Activated CD8-positive, alpha-beta memory T cell treated with anti-CD3 and anti-CD28 coated beads for 24 hours (primary cell): ENCODE data around the gene NFKBIE.

Source experiments
- DNase-seq: peaks from one replicate; pipeline ENCODE4 v3.0.0-alpha.2; 2020

NFKBIE gene

DNA sequence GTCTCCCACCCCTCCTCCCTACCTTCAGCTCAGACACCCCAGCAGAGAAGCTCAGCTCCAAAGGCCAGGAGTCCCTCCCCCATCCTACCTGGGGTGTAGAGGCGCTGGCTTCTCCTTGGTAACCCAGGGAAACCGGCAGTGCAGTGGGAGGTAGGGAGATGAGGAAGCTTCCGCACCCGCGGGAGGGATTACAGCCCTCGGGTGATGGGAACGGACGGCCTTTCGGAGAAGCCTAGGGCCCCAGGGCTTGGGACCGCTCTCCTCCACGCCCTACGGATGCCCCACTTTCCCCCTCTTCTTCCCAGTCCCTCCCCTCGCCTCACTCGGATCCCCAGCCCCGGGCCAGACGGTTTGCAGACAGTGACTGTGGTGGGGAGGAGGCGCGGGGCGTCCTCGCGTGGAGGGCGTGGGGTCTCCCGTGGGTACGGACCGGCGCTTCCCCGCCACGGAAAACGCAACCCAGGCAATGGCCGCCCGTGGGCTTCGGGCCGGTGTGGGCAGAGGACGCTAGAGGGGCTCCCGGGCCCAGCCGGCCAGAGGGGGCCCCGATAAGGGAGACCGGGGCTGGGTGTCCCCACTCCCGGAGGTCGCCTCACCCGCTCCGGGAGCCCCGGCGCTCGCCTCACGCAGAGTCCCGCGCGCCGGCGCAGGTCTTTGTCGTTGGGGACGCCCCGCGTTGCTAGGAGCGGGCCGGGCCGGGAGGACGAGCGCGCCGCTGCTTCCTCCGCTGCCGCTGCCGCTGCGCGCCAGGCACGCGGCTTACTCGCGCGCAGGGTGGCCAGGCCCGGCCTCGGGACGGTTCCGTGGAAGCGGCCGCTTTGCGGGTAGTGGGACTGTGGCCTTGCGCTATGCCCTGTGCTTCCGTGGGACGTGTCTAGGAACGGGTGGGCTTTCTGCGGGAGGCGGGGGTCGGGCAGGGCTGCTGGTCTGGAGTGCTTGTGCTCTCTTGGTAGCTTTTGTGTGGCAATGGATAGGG, 32.0 kb upstream of the NFKBIE start:
- peak; percentile 80 for DNase-seq

DNA sequence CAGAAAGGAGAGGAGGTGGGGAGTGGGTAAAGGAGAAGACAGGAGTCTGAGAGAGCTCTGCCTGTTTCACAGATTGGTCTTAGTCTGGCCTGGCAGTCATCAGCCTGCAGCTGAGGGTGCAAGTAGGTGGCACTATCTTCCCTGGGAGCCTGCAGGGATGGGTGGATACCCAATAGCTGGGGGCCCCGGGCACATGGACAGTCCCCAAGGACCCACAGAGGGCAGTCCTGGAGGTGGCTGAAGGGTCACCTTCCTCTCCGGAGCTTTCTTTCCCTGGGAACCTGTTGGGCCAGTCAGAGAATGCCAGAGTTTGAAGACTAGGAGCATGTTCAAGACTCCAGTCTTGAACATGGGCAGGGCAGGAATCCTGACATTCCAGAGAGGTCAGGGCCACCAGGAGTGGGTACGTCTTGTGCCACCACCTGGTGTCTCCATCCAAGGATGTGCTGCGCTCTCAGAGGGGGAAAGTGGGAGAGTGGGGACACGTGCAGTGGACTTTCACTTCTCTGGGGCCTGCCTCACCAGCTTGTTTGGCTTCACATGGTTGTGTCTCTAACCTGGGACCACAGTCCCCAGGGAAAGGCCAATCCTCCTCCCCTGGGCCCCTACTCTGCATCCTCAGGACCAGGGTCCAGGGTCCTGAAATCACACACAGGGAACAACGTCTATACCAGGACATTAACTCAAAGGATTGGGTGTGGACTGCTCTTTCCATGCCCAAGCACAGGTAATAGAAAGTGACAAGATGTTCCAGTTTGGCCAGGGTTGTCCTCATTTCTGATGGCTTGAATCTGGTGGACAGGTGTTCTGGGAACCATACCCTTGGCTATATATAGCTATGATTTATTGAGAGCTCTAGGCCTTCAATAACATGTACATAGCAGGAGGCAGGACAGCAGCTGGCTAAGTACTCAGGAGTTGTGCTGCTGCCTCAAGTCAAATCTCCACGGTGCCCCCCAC, 29.8 kb upstream of the NFKBIE start:
- DNase-seq, result no peak

DNA sequence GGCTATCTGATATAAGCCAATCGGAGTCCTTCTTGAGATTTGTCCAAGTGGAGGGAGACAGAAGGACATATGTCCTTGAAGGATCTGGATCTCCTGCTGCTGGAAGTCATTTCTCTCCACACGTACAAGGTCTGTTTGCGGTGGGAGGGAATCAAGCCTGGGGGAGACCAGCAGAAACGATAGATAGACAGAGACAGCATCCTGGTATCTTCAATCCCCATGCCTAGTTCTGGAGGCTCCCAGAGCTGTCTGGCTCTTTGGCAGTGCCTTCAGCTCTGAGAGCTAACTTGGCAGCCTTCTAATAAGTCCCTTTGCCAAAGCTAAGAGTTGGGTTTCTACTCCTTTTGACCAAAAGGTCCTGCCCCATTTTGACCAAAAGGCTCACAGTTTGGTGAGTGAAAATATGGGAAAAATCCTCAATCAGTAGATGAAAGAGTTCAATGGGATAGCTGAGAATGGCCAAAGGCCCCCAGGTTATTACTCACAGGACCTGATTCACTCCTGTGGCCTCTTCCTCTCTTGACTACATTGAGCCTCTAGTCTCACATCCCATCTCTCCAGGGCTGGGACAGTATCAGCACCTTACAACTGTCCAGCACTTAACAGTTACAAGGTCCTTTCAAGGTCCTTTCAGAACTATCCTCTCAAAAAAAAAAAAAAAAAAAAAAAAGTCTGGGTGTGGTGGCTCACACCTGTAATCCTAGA, 27.5 kb upstream of the NFKBIE start:
- no peak for DNase-seq

DNA sequence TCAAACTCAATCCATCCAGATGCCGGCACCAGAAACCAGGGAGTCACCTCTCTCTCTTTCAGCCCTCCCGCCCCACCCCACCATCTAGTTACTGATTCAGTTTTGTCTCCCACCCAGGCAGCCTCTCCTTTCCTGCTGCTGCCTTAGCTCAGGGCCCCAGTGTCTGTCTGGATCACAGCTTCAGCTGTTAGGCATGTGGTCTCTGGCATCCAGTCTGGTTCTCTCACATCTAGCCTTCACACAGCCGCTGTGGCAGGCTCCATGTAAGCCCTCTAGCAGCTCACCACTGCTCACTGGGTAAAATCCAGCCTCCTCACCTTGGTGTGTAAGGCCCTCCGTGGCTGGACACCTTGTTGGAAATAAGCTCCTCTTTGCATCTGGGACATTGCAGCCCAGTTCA, 26.5 kb upstream of the NFKBIE start:
- no peak for DNase-seq

DNA sequence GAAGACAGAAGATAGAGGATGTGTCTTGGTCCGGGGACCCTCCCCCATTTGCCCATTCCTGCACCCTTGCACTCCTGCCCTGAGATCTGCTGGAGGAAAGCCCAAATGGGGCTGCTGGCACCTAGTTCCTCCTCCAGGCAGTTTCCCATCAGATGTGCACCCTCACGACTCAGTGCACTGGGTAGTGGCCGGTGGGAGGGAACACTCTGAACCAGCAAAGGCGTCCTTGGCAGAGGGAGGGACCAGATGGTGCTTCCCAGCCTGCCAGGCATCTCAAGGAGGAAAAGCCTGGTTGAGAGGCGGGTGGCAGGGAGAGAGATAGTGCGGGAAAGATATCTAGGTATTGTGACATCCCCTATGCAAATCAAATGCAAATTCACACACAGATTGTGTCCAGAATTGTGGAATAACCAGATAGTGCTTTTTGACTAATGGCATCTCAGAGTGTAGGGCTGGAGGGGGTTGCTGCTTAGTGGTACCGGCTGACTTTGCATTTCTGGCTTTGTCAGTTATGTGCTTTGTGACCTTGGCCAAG, 24.4 kb upstream of the NFKBIE start:
- no peak for DNase-seq

DNA sequence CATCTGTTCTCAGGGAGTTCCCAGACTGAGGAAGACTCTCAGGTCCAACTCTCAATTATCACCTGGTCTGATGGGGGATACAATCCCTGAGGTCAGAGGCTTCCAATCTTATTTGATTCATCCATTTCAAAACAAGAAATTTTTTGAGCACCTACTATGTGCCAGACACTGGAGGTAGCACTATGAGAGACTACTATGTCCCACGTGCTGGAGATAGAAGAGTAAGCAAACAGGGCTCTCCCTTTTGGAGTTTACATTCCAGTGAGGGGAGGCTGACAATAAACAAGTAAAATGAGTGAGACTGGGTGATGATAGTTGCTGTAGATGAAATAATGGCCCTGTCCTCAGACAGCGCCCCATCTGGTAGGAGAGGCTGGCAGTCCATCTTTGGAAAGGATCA, 21.4 kb upstream of the NFKBIE start:
- no peak for DNase-seq

DNA sequence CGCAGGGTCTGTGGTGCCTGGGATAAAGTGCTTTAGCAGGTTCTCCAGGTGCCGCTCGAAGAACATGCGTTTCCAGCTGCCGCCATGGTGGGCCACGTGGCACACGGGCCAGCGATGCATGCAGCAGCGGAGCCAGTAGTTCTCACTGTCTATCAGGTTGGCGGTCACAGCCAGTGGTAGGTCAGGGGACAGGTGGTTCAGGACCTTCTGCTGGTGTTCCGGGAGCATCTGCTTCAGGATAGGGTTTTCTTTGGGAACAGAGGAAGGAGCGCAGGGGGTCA, 20.9 kb upstream of the NFKBIE start:
- DNase-seq, result no peak

DNA sequence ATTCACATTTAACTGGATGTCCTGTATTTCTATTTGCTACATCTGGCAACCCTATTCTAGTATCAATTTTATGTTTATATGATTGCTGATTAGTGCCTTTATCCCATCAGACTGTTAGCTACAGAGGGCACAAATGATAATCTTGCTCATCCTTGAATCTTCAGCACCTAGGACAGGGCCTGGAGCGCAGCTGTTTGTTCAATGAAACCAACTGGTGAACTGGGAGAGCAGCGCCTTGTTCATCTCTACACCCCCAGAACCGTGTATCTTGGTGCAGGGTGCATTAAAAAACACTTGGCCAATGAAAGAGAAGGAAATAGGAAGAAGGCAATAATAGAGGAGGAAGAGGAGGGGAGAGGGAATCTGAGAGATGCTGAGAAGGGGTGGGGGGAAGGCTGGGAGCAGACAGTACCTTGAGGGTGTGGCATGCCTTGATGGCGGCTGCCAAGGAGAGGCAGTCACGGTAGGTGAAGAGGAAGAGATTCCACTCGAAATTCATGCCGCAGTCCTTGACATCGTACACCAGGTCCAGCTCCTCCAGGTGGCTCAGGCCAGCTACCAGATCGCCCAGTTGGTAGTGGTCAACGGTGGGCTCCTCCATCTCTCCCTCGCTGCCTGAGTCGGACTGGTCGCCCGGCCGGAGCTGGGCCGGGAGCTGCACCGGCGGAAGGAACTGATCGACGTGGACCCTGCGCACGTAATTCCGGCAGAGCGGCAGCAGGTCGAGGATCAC, 20.4 kb upstream of the NFKBIE start:
- no peak for DNase-seq

DNA sequence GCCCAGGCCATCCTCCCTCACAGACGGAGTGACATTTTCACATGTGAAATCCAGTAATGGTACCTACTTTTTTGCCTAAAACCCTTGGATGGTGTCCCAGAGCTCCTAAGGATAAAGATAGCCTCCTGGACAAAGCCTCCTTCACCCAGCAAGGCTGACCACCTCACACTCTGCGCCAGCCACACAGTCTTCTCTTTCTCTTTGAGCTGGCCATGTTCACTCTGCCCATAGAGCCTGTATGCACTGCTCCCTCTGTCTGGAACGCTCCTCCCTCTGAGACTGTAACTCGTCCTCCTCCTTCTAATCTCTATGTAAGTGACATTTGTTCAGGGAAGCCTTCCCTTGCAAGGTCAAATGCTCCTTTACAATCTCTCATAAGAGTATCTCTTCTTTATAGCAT, 19.5 kb upstream of the NFKBIE start:
- DNase-seq, result no peak

DNA sequence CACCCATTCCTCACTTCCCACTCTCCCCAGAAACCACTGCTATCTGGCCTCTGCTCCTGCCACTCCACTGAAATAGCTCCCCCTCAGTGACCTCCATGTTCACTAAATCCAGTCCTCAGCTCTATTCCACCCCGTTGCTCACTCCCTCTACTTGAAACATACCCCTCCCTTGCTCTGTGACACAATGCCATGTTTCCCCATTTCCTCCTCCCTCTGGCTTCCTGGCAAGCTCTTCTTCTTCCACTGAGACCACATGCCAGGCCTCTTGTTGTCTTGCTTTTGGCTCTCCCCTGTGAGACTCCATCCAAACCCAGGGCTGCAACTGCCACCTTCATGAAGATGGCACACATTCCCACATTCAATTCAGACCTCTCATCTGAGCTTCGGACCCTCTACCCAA, 18.8 kb upstream of the NFKBIE start:
- no peak for DNase-seq

DNA sequence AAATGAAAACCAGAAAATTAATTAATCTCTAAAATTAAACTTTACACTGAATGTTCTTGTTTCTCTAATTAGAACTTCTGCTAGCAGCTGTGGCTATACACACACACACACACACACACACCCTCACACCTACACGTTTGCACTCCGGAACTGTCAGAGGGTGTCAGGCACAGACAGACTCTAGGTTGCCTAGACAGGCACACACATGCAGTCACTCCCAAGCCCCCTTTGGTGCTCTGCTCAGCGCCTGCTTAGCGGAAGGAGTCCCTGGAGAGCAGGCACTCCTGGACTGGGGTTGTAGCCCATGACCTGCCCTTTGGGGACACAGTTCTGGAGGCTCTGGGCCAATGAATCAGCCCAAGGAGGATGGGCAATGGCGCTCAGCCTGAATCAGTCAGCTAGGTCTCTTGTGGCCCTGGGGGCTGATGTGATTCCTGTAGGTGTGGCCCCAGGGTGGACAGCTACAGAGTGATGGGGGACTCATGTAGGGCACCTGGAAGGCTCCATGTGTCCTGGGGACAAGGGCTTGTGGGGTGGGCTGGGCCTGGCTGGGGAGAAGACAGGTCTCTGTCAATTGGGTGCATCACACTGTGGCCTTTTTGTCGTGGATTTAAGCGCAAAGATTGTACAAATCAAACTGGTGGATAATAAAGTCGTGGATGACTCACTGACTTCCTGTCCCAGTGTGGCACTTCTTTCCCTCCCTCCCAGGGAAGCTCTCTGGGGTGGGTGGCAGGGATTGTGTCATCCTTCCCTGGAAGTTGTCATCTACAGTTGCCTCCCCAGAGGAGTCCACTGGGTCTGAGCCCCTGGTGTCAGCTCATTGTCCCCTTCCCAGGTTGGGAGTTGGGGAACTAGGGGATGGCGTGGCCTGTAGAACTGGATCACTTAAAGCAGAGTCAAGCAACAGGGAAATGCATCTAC, 13.7 kb upstream of the NFKBIE start:
- no peak for DNase-seq

DNA sequence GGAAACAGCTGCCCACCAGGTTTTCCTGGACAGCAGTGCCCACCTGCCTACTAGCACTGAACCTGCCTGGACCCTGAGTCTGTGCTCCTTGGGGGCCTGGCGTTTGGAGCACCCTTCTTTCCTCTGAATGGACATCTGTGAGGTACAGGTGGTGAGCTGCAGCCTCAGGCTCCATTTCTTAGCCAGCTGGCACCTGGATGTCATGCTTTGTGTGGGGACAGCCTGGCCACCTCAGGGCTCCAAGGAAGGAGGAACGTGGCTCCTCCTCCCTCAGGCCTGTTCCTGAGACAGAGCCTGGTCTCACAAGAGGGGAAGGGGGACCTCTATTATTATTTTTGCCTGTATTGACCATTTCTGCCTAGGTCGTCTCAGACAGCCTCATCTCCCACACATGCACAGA, 13.0 kb upstream of the NFKBIE start:
- no peak for DNase-seq

DNA sequence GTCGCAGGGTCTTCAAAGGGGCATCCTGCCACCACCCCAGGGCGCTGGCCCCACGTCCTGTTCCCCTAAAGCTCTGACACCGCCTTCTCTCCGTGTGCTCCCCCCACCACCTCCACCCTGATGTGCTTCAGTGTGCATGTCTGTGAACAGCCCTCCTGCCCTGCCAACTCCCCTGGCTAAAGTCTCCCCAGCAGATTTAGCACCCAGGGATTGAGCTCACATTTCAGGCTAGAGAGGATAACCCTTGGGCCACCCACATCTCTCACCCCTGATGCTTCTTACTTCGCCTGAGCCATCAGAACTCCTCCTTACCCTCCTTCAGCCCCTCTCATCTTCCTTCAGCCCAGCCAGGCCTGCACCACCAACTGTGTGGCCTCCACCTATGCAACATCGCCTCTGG, 12.4 kb upstream of the NFKBIE start:
- DNase-seq, result no peak

DNA sequence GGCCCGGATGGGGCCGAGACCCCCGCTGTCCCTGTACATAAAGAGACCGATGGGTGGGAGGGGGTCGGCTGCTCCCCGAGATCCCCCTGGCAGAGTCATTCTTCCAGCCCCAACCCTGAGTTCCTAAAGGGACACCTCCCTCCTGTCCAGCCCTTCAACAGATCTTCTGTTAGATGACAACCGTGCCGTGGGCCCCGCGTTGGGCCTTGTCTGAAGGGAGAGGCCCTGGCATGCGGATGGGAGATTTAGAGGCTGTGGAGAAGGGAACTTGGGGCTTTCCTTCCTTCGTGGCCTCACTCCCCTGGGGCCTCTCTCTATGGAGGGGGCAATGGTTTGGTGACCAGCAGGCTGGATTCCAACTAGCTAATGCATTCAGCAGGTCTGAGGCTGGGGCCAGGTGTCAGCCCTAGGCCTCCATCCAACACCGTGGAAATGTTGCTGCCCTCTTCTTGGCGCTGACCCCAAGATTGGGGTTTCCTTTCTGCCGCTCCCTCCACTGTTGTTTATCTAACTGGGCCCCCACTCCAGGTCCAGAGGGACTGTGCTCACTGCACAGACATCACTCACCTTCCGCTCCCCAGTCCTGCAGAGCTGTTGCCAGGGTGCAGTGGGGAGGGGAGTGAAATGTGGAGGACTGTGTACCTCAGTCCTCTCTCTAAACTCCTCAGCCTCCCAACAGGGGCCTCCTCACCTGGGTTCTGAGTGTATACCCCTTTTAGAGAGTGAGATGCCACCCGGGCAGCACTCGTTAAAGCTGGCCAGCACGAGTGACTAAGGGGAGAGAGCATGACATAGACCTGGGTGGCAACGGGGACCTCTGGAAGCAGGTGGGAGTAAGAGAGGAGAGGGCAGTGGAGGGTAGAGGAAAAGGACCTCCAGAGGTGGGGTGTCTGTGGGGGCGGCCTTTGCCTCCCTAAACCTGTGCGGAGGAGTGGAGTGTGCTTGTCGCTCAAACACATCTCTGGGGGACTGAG, 11.6 kb upstream of the NFKBIE start:
- DNase-seq, result no peak

DNA sequence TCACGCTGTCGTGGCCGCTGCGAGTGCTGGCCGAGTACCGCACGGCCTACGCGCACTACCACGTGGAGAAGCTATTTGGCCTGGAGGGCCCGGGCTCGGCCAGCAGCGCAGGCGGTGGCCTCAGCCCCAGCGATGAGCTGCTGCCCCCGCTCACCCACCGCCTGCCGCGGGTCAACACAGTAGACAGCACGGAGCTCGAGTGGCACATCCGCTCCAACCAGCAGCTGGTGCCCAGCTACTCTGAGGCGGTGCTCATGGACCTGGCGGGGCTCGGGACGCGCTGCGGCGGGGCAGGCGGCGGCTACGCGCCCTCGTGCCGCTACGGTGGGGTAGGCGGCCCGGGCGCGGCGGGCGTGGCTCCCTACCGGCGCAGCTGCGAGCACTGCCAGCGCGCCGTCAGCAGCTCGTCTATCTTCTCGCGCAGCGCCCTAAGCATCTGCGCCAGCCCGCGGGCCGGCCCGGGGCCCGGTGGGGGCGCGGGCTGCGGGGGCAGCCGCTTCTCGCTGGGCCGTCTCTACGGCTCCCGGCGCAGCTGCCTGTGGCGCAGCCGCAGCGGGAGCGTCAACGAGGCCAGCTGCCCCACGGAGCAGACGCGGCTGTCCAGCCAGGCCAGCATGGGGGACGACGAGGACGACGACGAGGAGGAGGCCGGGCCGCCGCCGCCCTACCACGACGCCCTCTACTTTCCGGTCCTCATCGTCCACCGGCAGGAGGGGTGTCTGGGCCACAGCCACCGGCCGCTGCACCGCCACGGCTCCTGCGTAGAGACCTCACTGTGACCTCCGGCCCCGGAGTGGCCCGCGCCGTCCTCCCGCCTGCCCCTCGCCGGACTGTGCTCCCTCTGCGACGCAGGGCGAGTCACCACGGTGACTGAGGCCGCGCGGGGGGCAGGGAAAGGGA, 10.6 kb upstream of the NFKBIE start:
- DNase-seq, result peak; percentile 67

DNA sequence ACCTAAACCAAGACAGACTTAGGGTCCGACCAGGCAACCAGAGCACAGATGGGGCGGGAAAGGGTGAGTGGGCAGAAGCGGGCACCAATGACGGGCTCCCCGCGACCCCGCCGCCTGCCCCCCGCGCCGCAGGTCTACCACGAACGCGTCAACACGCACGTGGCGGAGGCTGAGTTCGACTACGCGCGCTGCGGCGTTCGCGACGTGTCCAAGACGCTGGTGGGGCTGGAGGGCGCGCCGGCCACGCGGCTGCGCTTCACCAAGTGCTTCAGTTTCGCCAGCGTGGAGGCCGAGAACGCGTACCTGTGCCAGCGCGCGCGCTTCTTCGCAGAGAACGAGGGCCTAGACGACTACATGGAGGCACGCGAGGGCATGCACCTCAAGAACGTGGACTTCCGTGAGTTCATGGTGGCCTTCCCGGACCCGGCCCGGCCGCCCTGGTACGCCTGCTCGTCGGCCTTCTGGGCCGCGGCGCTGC, 10.0 kb upstream of the NFKBIE start:
- DNase-seq, result peak; percentile 58

DNA sequence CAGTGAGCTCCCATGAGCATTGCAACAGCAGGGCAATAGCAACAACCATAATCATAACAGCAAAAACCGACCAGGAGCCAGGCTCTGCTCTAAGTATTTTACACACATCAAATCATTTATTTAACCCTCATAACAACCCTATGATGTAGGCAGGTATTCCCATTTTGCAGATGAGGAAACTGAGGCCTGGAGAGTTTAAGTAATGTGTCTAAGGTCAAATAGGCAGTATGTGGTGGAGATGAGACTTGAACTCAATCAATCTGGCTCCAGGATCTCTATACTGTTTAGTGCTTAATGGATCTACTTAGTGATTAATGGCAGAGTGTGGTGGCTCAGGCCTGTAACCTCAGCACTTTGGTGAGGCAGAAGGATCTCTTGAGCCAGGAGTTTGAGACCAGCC, 8.3 kb upstream of the NFKBIE start:
- DNase-seq, result no peak

DNA sequence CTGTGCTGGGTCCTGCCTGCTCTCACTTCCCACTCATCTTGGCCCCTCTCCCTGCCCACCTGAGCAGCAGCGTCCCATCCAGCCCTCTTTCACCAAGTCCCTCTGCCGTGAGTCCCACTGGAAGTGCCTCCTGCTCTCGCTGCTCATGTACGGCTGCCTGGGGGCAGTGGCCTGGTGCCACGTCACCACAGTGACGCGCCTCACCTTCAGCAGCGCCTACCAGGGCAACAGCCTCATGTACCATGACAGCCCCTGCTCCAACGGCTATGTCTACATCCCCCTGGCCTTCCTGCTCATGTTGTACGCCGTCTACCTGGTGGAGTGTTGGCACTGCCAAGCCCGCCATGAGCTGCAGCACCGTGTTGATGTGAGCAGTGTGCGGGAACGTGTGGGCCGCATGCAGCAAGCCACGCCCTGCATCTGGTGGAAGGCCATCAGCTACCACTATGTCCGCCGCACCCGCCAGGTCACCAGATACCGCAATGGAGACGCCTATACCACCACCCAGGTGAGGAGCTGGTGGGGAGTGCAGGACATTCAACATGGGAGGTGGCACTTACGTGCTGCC, 7.7 kb upstream of the NFKBIE start:
- DNase-seq, result no peak
